Hepatocyte (in vitro differentiated cells): Measurements from ENCODE around the gene NKX6-1.

Experiments used
- EZH2 ChIP-seq: fragments of 200-600 bp; sonication (generic); IDR thresholded peaks from 2 replicates; pipeline ENCODE4 v1.6.1; 2016; ENCODE audit warnings: antibody characterized with exemption, mild to moderate bottlenecking, borderline replicate concordance
- TF ChIP-seq, protein P1 (sequence below): fragments of 200-600 bp; sonication (generic); IDR thresholded peaks from 2 replicates; pipeline ENCODE4 v1.5.1; 2016; ENCODE audit warnings: antibody characterized with exemption, mild to moderate bottlenecking; ENCODE audit not compliant: poor library complexity

GRCh38 chr4:84467601-84468000 is 31.5 kb downstream of the NKX6-1 start:
- TF ChIP-seq, protein P1, sequence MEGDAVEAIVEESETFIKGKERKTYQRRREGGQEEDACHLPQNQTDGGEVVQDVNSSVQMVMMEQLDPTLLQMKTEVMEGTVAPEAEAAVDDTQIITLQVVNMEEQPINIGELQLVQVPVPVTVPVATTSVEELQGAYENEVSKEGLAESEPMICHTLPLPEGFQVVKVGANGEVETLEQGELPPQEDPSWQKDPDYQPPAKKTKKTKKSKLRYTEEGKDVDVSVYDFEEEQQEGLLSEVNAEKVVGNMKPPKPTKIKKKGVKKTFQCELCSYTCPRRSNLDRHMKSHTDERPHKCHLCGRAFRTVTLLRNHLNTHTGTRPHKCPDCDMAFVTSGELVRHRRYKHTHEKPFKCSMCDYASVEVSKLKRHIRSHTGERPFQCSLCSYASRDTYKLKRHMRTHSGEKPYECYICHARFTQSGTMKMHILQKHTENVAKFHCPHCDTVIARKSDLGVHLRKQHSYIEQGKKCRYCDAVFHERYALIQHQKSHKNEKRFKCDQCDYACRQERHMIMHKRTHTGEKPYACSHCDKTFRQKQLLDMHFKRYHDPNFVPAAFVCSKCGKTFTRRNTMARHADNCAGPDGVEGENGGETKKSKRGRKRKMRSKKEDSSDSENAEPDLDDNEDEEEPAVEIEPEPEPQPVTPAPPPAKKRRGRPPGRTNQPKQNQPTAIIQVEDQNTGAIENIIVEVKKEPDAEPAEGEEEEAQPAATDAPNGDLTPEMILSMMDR = no peak
- no peak for TF ChIP-seq EZH2
